Transverse colon (tissue), 4 donors: Measurements from ENCODE around the gene MKNK1. TPM values are rescaled to one million over a fixed set of nuclear protein-coding genes. Genes with fewer than 3 reads are reported as not detected.

ENCODE experiments used
- DNase-seq: peaks from one replicate; pipeline ENCODE4 v3.0.0-alpha.2; 2019
- H3K27ac ChIP-seq, 4 donors: fragments of 200-600 bp; sonication (generic); 2 replicates each; pipeline ENCODE4 v1.5.1; 2016 to 2018; ENCODE audit warnings: inconsistent platforms in 4 of 4
- H3K27me3 ChIP-seq: fragments of 200-600 bp; sonication (generic); 2 replicates; pipeline ENCODE4 v1.5.1; 2017; ENCODE audit warnings: inconsistent platforms
- H3K36me3 ChIP-seq, 4 donors: fragments of 200-600 bp; sonication (generic); 2 replicates each; pipeline ENCODE4 v1.5.1; 2017 to 2019; ENCODE audit warnings: inconsistent platforms in 4 of 4
- H3K4me1 ChIP-seq, 4 donors: fragments of 200-600 bp; sonication (generic); 2 replicates each; pipeline ENCODE4 v1.5.1; 2017 to 2020; ENCODE audit warnings: inconsistent platforms in 4 of 4
- H3K4me3 ChIP-seq, 4 donors: fragments of 200-600 bp; sonication (generic); 1 replicate in 1 of 4; 2 replicates in 3 of 4; pipeline versions ENCODE4 v1.5.1 to v1.6.1; 2017 to 2019; ENCODE audit warnings: inconsistent platforms in 4 of 4
- H3K9me3 ChIP-seq, 2 donors: fragments of 200-600 bp; sonication (generic); 2 replicates each; pipeline ENCODE4 v1.5.1; 2017 to 2019; ENCODE audit warnings: inconsistent platforms in 2 of 2
- CTCF ChIP-seq, 5 experiments: fragments of 200-600 bp in 3 of 5; fragments of 450-650 bp in 2 of 5; sonication (generic) in 3 of 5; IDR thresholded peaks; 1 replicate in 2 of 5; 2 replicates in 3 of 5; pipeline ENCODE4 v1.5.1; 2016 to 2017; ENCODE audit warnings: antibody characterized with exemption in 5 of 5, inconsistent platforms in 3 of 5, mild to moderate bottlenecking in 2 of 5, moderate library complexity in 1 of 5
- EP300 ChIP-seq: sonication (generic); formaldehyde crosslinking; IDR thresholded peaks from one replicate; pipeline ENCODE4 v1.6.1; 2017; ENCODE audit warnings: antibody characterized with exemption, low read depth
- POLR2A ChIP-seq: fragments of 450-650 bp; IDR thresholded peaks from one replicate; pipeline ENCODE4 v1.6.1; 2016; ENCODE audit warnings: antibody characterized with exemption, mild to moderate bottlenecking, moderate library complexity
- POLR2AphosphoS5 ChIP-seq, 3 donors: sonication (generic); formaldehyde crosslinking; IDR thresholded peaks; one replicate each; pipeline ENCODE4 v1.6.1; 2016; ENCODE audit warnings: antibody characterized with exemption in 3 of 3
- WGBS, 2 donors: methylation state at CpG; one replicate each; pipeline ENCODE4 v1.1.5; 2018; ENCODE audit warnings: low coverage in 1 of 2; 5-methylcytosine and 5-hydroxymethylcytosine counted together
- in situ Hi-C, 4 donors: fragments of 200-750 bp; cut with MboI; loops; one replicate each; pipeline versions ENCODE4 v1.15.0 to v1.15.1; 2017; ENCODE audit warnings: low sequenced_read_pairs in 3 of 4, low pct_ligation_motif_present in 1 of 4, low pct_unique_long_range_greater_than_20kb in 1 of 4
- intact Hi-C: fragments of 100-400 bp; cut with DNase I; formaldehyde crosslinking; loops from one replicate; pipeline ENCODE4 v1.15.1; 2023; ENCODE audit warnings: low total_unique reads
- total RNA-seq, 4 donors: library from RNA; depleted of rRNA; stranded (reverse); fragments of >200 nt; gene quantifications; one replicate each; pipeline ENCODE4 v1.1.0, GENCODE V29; 2016

MKNK1 gene
- total RNA-seq, 4 donors from 2014 or later, result 59.5 to 80.5 (median 62.3) TPM

- no peak for TF ChIP-seq EP300
- peak in 1 of 3 donors; percentile 20 for TF ChIP-seq POLR2AphosphoS5 (IDR thresholded peaks at IDR 0.05)
- DNase-seq, result peak; percentile 81
- Histone ChIP-seq H3K9me3 (no peaks in the 10 kb centered on the region), H3K27me3 (no peaks in the 10 kb centered on the region), H3K36me3 (no peaks in the 10 kb centered on the region), H3K27ac (peak overlapping the region; percentile 47 to 97 (median 90)), H3K4me1 (peaks cover 31 to 53% (median 47%) of the 10 kb centered on the region in 4 donors), H3K4me3 (peak overlapping the region in 2 of 4 donors; percentile 3 to 32)
- WGBS, 2 donors, result 27% methylated on average over 16 of the region's 16 CpGs; no CpG with 5 or more reads in 1 of the 2 donors
- intact Hi-C loops (no loop called here), in situ Hi-C loops (loop anchor here in 2 of 4 donors (10.0 kb wide), 2 partner anchors 101 to 111 kb away; partner anchors contain the start of gene EFCAB14 (in 1 of the 2))
Observed at GRCh38 chr1:46613661-46614603, 9.9 kb upstream of the MKNK1 start.

DNA sequence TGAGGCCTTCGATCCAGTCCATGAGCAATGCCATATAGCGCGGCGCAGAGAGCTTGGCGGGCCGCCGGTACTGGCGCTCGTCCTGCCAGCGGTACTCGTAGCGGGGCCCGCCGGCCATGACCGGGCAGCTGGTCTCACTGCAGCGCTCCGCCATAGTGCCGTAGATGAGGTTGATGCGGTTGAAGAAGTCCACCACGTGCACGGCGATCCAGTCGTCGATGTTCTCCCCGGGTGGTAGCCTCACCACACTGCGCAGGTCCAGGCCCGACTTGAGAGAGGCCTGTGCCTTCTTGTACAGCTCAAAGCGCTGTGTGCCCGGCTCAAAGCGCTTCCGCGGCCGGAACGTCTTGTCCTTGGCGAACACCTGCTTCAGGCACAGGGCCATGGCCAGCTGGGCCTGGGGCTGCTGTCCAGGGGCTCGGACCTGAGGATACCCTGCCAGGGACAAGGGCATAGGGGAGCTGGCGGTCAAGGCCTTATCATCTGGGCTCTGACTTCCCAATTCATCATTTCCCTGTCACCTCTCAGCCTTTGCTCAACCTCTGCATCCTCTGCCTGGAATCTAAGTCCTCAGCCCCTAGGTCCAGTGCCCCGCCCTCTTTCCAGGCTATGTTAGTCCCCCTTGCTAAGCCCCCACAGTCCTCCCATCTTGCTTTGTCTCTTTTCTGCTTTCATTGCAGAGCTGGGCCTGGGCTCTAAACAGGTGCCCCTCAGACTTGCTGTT is 9.0 kb upstream of the MKNK1 start:
- H3K27me3 ChIP-seq, result no peaks in the 10 kb centered on the region
- no peak for TF ChIP-seq CTCF (IDR thresholded peaks at IDR 0.05)
- TF ChIP-seq POLR2A, result no peak
- no peak for TF ChIP-seq POLR2AphosphoS5 (IDR thresholded peaks at IDR 0.05)
- no peak for TF ChIP-seq EP300
- H3K4me3 ChIP-seq, result peak overlapping the region in 2 of 4 donors; percentile 3 to 32
- peak overlapping the region; percentile 31 to 90 (median 61) for H3K27ac ChIP-seq
- in situ Hi-C loops, result loop anchor here in 2 of 4 donors (10.0 kb wide), 2 partner anchors 102 to 112 kb away; partner anchors contain the start of gene EFCAB14 (in 1 of the 2)
- H3K36me3 ChIP-seq, result no peaks in the 10 kb centered on the region
- H3K4me1 ChIP-seq, result peaks cover 31 to 53% (median 47%) of the 10 kb centered on the region in 4 donors
- intact Hi-C loops, result no loop called here
- WGBS, 2 donors, result 95% methylated on average over 38 of the region's 38 CpGs; no CpG with 5 or more reads in 1 of the 2 donors
- H3K9me3 ChIP-seq, result no peaks in the 10 kb centered on the region
- no peak for DNase-seq

GRCh38 chr1:46611691-46612221 is 7.7 kb upstream of the MKNK1 start:
- Histone ChIP-seq H3K36me3 (no peaks in the 10 kb centered on the region), H3K27me3 (no peaks in the 10 kb centered on the region), H3K4me3 (no peak overlapping the region), H3K4me1 (peaks cover 28 to 47% (median 44%) of the 10 kb centered on the region in 4 donors), H3K27ac (no peak overlapping the region), H3K9me3 (no peaks in the 10 kb centered on the region)
- WGBS, 2 donors, result 70 to 83% methylated on average over 1 to 7 of the region's 7 CpGs
- intact Hi-C loops (no loop called here), in situ Hi-C loops (loop anchor here in 2 of 4 donors (10.0 kb wide), 2 partner anchors 103 to 113 kb away; partner anchors contain the start of gene EFCAB14 (in 1 of the 2))
- TF ChIP-seq CTCF (IDR thresholded peaks at IDR 0.05) (no peak), POLR2A (no peak), POLR2AphosphoS5 (IDR thresholded peaks at IDR 0.05) (no peak), EP300 (no peak)
- no peak for DNase-seq

DNA sequence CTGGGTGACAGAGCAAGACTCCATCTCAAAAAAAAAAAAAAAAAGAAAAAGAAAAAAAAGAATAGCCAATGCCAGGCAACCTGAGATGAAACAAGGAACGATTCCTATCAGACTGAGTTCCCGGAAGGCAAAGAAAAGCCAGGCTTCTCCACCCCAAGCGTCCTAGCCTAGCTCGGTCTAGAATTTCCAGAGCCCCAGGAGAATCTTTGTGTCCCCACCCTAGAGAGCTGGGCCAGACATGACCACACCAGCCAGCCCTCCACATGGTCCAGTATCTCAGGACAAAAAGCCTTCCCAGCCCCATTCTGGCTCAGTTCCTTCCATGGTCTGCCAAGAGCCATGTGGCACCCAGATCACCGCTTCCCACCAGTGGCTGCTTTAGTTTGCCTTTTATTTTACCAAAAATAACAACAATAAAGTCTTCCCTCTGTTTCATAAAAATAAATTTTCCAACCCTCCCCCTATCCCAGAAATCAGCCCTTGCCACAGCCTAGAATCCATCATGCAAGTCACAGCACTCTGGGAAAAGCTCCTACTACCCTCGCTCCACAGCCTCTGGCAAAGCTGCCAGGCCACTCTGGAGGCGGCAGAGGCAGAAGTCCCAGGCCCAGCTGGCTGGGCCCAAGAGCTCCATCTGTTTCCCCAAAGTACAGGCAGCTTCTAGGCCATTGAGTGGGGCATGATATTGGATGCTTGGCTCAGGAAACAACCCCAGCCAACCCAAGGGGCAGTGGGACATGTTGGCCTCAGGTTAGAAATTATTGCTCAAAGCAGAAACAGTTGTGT is 3.5 kb upstream of the MKNK1 start:
- no peaks in the 10 kb centered on the region for H3K36me3 ChIP-seq
- intact Hi-C loops, result loop anchor here (5.0 kb wide), 1 partner anchor 110 kb away; the partner anchor contains the start of gene EFCAB14
- 77 to 88% methylated on average over 2 to 7 of the region's 7 CpGs for WGBS, 2 donors
- no peak overlapping the region for H3K4me3 ChIP-seq
- no peaks in the 10 kb centered on the region for H3K9me3 ChIP-seq
- H3K27ac ChIP-seq, result no peak overlapping the region
- no peak for TF ChIP-seq POLR2AphosphoS5 (IDR thresholded peaks at IDR 0.05)
- TF ChIP-seq CTCF (IDR thresholded peaks at IDR 0.05), result no peak
- TF ChIP-seq EP300, result no peak
- no peak for TF ChIP-seq POLR2A
- in situ Hi-C loops, result no loop called here
- no peak for DNase-seq
- peaks cover 8 to 31% (median 27%) of the 10 kb centered on the region in 4 donors for H3K4me1 ChIP-seq
- no peaks in the 10 kb centered on the region for H3K27me3 ChIP-seq
